Measurements from ENCODE around the gene CC2D1A.
A peak's percentile ranks its signal among the peaks of the same experiment; 100 is the strongest.

CC2D1A gene

DNA sequence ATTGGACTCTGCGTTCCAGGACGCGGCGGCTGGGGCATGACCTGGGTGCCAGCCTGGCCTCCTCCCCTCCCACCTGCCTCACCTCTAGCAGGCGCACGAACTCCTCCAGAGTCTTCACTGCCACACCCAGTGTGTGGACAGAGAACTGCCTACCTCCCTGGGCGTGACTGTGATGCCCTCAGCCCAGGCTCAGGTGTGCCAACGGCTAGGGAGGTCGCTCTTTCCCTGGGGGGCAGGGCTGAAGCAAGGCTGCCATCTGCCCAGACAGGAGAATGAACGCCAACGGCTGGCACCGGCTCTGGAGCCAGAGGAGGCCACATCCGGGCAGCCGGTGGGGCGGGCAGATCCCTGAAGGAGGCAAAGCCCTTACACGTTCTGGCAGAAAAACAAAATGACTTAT lies 17.7 kb upstream of the CC2D1A start:
- no peaks in the 10 kb centered on the region for H3K9me3 ChIP-seq (ENCODE audit: control insufficient read depth, insufficient read depth, low read length)
- no peaks in the 10 kb centered on the region for H3K27me3 ChIP-seq (ENCODE audit: control insufficient read depth, insufficient read depth, low read length)
- no peak overlapping the region for H3K27ac ChIP-seq (ENCODE audit: low read depth, low read length)
- H3K36me3 ChIP-seq (ENCODE audit: control insufficient read depth, insufficient read depth, low read length): no peaks in the 10 kb centered on the region
- H3K4me3 ChIP-seq (ENCODE audit: low read depth, low read length): no peak overlapping the region
- H3K9ac ChIP-seq (ENCODE audit: low read depth, low read length): no peak overlapping the region
- H3K4me1 ChIP-seq (ENCODE audit: control insufficient read depth, insufficient read depth, low read length): no peaks in the 10 kb centered on the region

GRCh38 chr19:13890136-13890535 lies 15.9 kb upstream of the CC2D1A start:
- no peaks in the 10 kb centered on the region for H3K27me3 ChIP-seq (ENCODE audit: control insufficient read depth, insufficient read depth, low read length)
- no peak overlapping the region for H3K27ac ChIP-seq (ENCODE audit: low read depth, low read length)
- H3K9me3 ChIP-seq (ENCODE audit: control insufficient read depth, insufficient read depth, low read length): no peaks in the 10 kb centered on the region
- no peak overlapping the region for H3K9ac ChIP-seq (ENCODE audit: low read depth, low read length)
- no peaks in the 10 kb centered on the region for H3K4me1 ChIP-seq (ENCODE audit: control insufficient read depth, insufficient read depth, low read length)
- H3K36me3 ChIP-seq (ENCODE audit: control insufficient read depth, insufficient read depth, low read length): no peaks in the 10 kb centered on the region
- H3K4me3 ChIP-seq (ENCODE audit: low read depth, low read length): no peak overlapping the region

- Histone ChIP-seq H3K27ac (ENCODE audit: low read depth, low read length) (no peak overlapping the region), H3K9ac (ENCODE audit: low read depth, low read length) (no peak overlapping the region), H3K27me3 (ENCODE audit: control insufficient read depth, insufficient read depth, low read length) (no peaks in the 10 kb centered on the region), H3K4me3 (ENCODE audit: low read depth, low read length) (no peak overlapping the region), H3K36me3 (ENCODE audit: control insufficient read depth, insufficient read depth, low read length) (no peaks in the 10 kb centered on the region), H3K4me1 (ENCODE audit: control insufficient read depth, insufficient read depth, low read length) (no peaks in the 10 kb centered on the region), H3K9me3 (ENCODE audit: control insufficient read depth, insufficient read depth, low read length) (no peaks in the 10 kb centered on the region)
Measured at GRCh38 chr19:13892870-13893269, 13.1 kb upstream of the CC2D1A start.

GRCh38 chr19:13894552-13894951 lies 11.4 kb upstream of the CC2D1A start:
- H3K36me3 ChIP-seq (ENCODE audit: control insufficient read depth, insufficient read depth, low read length): no peaks in the 10 kb centered on the region

DNA sequence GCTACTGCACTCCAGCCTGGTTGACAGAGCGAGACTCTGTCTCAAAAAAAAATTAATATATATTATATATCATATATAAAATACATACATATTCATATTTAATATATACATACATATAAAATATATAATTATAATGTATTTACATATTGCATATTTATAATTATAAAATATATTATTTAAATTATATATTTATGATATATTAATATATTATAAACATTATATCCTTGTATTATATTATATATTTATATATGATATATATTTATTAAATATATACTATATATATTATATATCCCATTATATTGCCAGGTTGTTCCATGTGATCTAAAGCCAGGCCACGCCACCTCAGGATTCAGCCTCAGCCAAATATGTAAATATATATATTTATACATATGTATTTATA lies 9.8 kb upstream of the CC2D1A start:
- H3K27ac ChIP-seq (ENCODE audit: low read depth, low read length): no peak overlapping the region

More at GRCh38 chr19:13894552-13894951, 11.4 kb upstream of the CC2D1A start:
- Histone ChIP-seq H3K27me3 (ENCODE audit: control insufficient read depth, insufficient read depth, low read length) (no peaks in the 10 kb centered on the region), H3K9ac (ENCODE audit: low read depth, low read length) (no peak overlapping the region), H3K4me3 (ENCODE audit: low read depth, low read length) (no peak overlapping the region), H3K27ac (ENCODE audit: low read depth, low read length) (no peak overlapping the region), H3K9me3 (ENCODE audit: control insufficient read depth, insufficient read depth, low read length) (no peaks in the 10 kb centered on the region), H3K4me1 (ENCODE audit: control insufficient read depth, insufficient read depth, low read length) (no peaks in the 10 kb centered on the region)

GRCh38 chr19:13899393-13899792 lies 6.6 kb upstream of the CC2D1A start:
- H3K4me1 ChIP-seq (ENCODE audit: control insufficient read depth, insufficient read depth, low read length): no peaks in the 10 kb centered on the region
- no peaks in the 10 kb centered on the region for H3K27me3 ChIP-seq (ENCODE audit: control insufficient read depth, insufficient read depth, low read length)
- no peaks in the 10 kb centered on the region for H3K36me3 ChIP-seq (ENCODE audit: control insufficient read depth, insufficient read depth, low read length)
- no peaks in the 10 kb centered on the region for H3K9me3 ChIP-seq (ENCODE audit: control insufficient read depth, insufficient read depth, low read length)
- no peak overlapping the region for H3K9ac ChIP-seq (ENCODE audit: low read depth, low read length)
- no peak overlapping the region for H3K4me3 ChIP-seq (ENCODE audit: low read depth, low read length)
- no peak overlapping the region for H3K27ac ChIP-seq (ENCODE audit: low read depth, low read length)

More for the DNA sequence above, 9.8 kb upstream of the CC2D1A start:
- no peak overlapping the region for H3K4me3 ChIP-seq (ENCODE audit: low read depth, low read length)
- no peaks in the 10 kb centered on the region for H3K4me1 ChIP-seq (ENCODE audit: control insufficient read depth, insufficient read depth, low read length)
- no peaks in the 10 kb centered on the region for H3K36me3 ChIP-seq (ENCODE audit: control insufficient read depth, insufficient read depth, low read length)
- no peaks in the 10 kb centered on the region for H3K9me3 ChIP-seq (ENCODE audit: control insufficient read depth, insufficient read depth, low read length)
- no peak overlapping the region for H3K9ac ChIP-seq (ENCODE audit: low read depth, low read length)
- H3K27me3 ChIP-seq (ENCODE audit: control insufficient read depth, insufficient read depth, low read length): no peaks in the 10 kb centered on the region

GRCh38 chr19:13899912-13900584 lies 6.0 kb upstream of the CC2D1A start:
- no peaks in the 10 kb centered on the region for H3K4me1 ChIP-seq (ENCODE audit: control insufficient read depth, insufficient read depth, low read length)
- H3K9me3 ChIP-seq (ENCODE audit: control insufficient read depth, insufficient read depth, low read length): no peaks in the 10 kb centered on the region
- no peak overlapping the region for H3K27ac ChIP-seq (ENCODE audit: low read depth, low read length)
- peaks cover 4% of the 10 kb centered on the region; the same call in 1 of the 2 replicates for H3K27me3 ChIP-seq (ENCODE audit: control insufficient read depth, insufficient read depth, low read length)
- H3K36me3 ChIP-seq (ENCODE audit: control insufficient read depth, insufficient read depth, low read length): no peaks in the 10 kb centered on the region
- H3K4me3 ChIP-seq (ENCODE audit: low read depth, low read length): no peak overlapping the region
- H3K9ac ChIP-seq (ENCODE audit: low read depth, low read length): no peak overlapping the region

GRCh38 chr19:13902993-13903555 lies 2.9 kb upstream of the CC2D1A start:
- Histone ChIP-seq H3K27ac (ENCODE audit: low read depth, low read length) (no peak overlapping the region), H3K36me3 (ENCODE audit: control insufficient read depth, insufficient read depth, low read length) (no peaks in the 10 kb centered on the region), H3K27me3 (ENCODE audit: control insufficient read depth, insufficient read depth, low read length) (peaks cover 10% of the 10 kb centered on the region), H3K9me3 (ENCODE audit: control insufficient read depth, insufficient read depth, low read length) (no peaks in the 10 kb centered on the region), H3K9ac (ENCODE audit: low read depth, low read length) (no peak overlapping the region), H3K4me1 (ENCODE audit: control insufficient read depth, insufficient read depth, low read length) (no peaks in the 10 kb centered on the region), H3K4me3 (ENCODE audit: low read depth, low read length) (no peak overlapping the region)

GRCh38 chr19:13906521-13906904 lies 512 bp downstream of the CC2D1A start:
- peak overlapping the region; percentile 90 for H3K4me3 ChIP-seq (ENCODE audit: low read depth, low read length)
- H3K27ac ChIP-seq (ENCODE audit: low read depth, low read length): no peak overlapping the region
- H3K9me3 ChIP-seq (ENCODE audit: control insufficient read depth, insufficient read depth, low read length): no peaks in the 10 kb centered on the region
- H3K9ac ChIP-seq (ENCODE audit: low read depth, low read length): peak overlapping the region; percentile 45; the same call in 1 of the 2 replicates
- H3K4me1 ChIP-seq (ENCODE audit: control insufficient read depth, insufficient read depth, low read length): no peaks in the 10 kb centered on the region
- H3K27me3 ChIP-seq (ENCODE audit: control insufficient read depth, insufficient read depth, low read length): peaks cover 10% of the 10 kb centered on the region
- peaks cover 8% of the 10 kb centered on the region for H3K36me3 ChIP-seq (ENCODE audit: control insufficient read depth, insufficient read depth, low read length)

DNA sequence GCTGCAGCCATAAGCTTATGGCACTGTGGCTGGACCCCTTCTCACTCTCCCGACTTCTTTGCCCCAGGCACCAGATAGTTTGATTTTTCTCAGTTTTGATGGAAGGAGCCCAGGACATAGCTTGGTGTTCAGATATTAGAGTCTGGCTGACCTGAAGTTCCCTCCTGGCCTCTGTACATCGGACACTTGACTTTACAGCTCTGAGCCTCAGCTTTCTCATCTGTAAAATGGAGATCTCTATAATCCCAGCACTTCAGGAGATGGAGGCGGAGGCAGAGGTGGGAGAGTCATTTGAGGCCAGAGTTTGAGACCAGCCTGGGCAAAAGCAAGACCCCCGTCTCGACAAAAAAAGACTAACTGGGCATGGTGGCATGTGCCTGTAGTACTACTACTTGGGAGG lies 909 bp downstream of the CC2D1A start:
- Histone ChIP-seq H3K27ac (ENCODE audit: low read depth, low read length) (no peak overlapping the region), H3K4me1 (ENCODE audit: control insufficient read depth, insufficient read depth, low read length) (no peaks in the 10 kb centered on the region), H3K4me3 (ENCODE audit: low read depth, low read length) (peak overlapping the region; percentile 90)

GRCh38 chr19:13908674-13909073 lies 2.7 kb downstream of the CC2D1A start:
- H3K9ac ChIP-seq (ENCODE audit: low read depth, low read length): no peak overlapping the region
- H3K4me3 ChIP-seq (ENCODE audit: low read depth, low read length): no peak overlapping the region
- peaks cover 10% of the 10 kb centered on the region for H3K27me3 ChIP-seq (ENCODE audit: control insufficient read depth, insufficient read depth, low read length)
- peaks cover 24% of the 10 kb centered on the region for H3K36me3 ChIP-seq (ENCODE audit: control insufficient read depth, insufficient read depth, low read length)
- H3K9me3 ChIP-seq (ENCODE audit: control insufficient read depth, insufficient read depth, low read length): no peaks in the 10 kb centered on the region
- no peak overlapping the region for H3K27ac ChIP-seq (ENCODE audit: low read depth, low read length)
- no peaks in the 10 kb centered on the region for H3K4me1 ChIP-seq (ENCODE audit: control insufficient read depth, insufficient read depth, low read length)

More for the DNA sequence above, 909 bp downstream of the CC2D1A start:
- H3K9me3 ChIP-seq (ENCODE audit: control insufficient read depth, insufficient read depth, low read length): no peaks in the 10 kb centered on the region
- H3K9ac ChIP-seq (ENCODE audit: low read depth, low read length): 0 out of 2 replicates have a peak overlapping the region, but pooled peaks have one; percentile 45
- H3K36me3 ChIP-seq (ENCODE audit: control insufficient read depth, insufficient read depth, low read length): peaks cover 8% of the 10 kb centered on the region
- peaks cover 10% of the 10 kb centered on the region for H3K27me3 ChIP-seq (ENCODE audit: control insufficient read depth, insufficient read depth, low read length)
